K562 (cell line): ENCODE results near the gene CFL1. TPM values are rescaled to one million over a fixed set of nuclear protein-coding genes. Genes with fewer than 3 reads are reported as not detected.

Source experiments
- BCL6 ChIP-seq: fragments of 250-450 bp; sonication (Bioruptor Pico); IDR thresholded peaks from 2 replicates; pipeline ENCODE4 v1.4.0; 2020
- CREM ChIP-seq: IDR thresholded peaks from 2 replicates; pipeline ENCODE4 v1.6.1; 2014; ENCODE audit warnings: antibody characterized with exemption, low read depth
- ETV6 ChIP-seq, 3 experiments: fragments of 150-350 bp in 1 of 3; sonication (generic) in 1 of 3; formaldehyde crosslinking in 1 of 3; IDR thresholded peaks; 2 replicates each; pipeline versions ENCODE4 v1.6.1 to v1.8.0; 2014 to 2022; ENCODE audit warnings: borderline replicate concordance in 2 of 3, low read depth in 2 of 3, antibody characterized with exemption in 1 of 3, low read length in 1 of 3, mild to moderate bottlenecking in 1 of 3, missing genetic modification reagents in 1 of 3
- JUND ChIP-seq, 2 experiments: IDR thresholded peaks; 2 replicates in 1 of 2; 3 replicates in 1 of 2; pipeline ENCODE4 v1.6.1; 2011; ENCODE audit warnings: borderline replicate concordance in 2 of 2, low read depth in 2 of 2, low read length in 2 of 2, improper control_type of control experiment in 1 of 2, missing biosample characterization in 1 of 2, missing genetic modification characterization in 1 of 2, missing genetic modification reagents in 1 of 2
- MAFF ChIP-seq: IDR thresholded peaks from 2 replicates; pipeline ENCODE4 v1.6.1; 2012; ENCODE audit warnings: low read length, improper control_type of control experiment
- MEF2A ChIP-seq: IDR thresholded peaks from 2 replicates; pipeline ENCODE4 v1.6.1; 2011; ENCODE audit warnings: low read depth, mild to moderate bottlenecking, low read length, moderate library complexity; ENCODE audit not compliant: control insufficient read depth
- PPARD ChIP-seq: fragments of 250-450 bp; sonication (Bioruptor Pico); IDR thresholded peaks from 2 replicates; pipeline ENCODE4 v1.8.0; 2022; ENCODE audit warnings: inconsistent platforms, mild to moderate bottlenecking, moderate library complexity
- PYGO2 ChIP-seq: fragments of 450-650 bp; IDR thresholded peaks from 2 replicates; pipeline ENCODE4 v1.6.1; 2016; ENCODE audit warnings: mild to moderate bottlenecking, missing genetic modification characterization, moderate library complexity, missing compliant biosample characterization
- RBM34 ChIP-seq: fragments of 200-400 bp; formaldehyde crosslinking; IDR thresholded peaks from 2 replicates; pipeline ENCODE4 v1.6.1; 2018; ENCODE audit warnings: low read length, borderline replicate concordance; ENCODE audit not compliant: insufficient read depth
- SLC30A9 ChIP-seq: fragments of 250-450 bp; sonication (Bioruptor Pico); IDR thresholded peaks from 2 replicates; pipeline ENCODE4 v1.8.0; 2022; ENCODE audit warnings: mild to moderate bottlenecking, moderate library complexity
- ZBTB1 ChIP-seq: sonication (generic); formaldehyde crosslinking; IDR thresholded peaks from 2 replicates; pipeline ENCODE4 v1.8.1; 2023; ENCODE audit warnings: missing genetic modification reagents, low read depth, mild to moderate bottlenecking, borderline replicate concordance
- ZNF140 ChIP-seq: fragments of 250-450 bp; sonication (Bioruptor Pico); IDR thresholded peaks from 2 replicates; pipeline ENCODE4 v1.8.0; 2021; ENCODE audit warnings: moderate library complexity, mild to moderate bottlenecking, inconsistent platforms
- ZNF143 ChIP-seq: sonication (generic); formaldehyde crosslinking; IDR thresholded peaks from 2 replicates; pipeline ENCODE4 v1.9.0; 2022; ENCODE audit warnings: mild to moderate bottlenecking, missing genetic modification reagents
- ZNF668 ChIP-seq: fragments of 250-450 bp; sonication (Bioruptor Pico); IDR thresholded peaks from 2 replicates; pipeline ENCODE4 v1.8.0; 2022; ENCODE audit warnings: mild to moderate bottlenecking, inconsistent platforms
- ZNF76 ChIP-seq: fragments of 250-450 bp; sonication (Bioruptor Pico); IDR thresholded peaks from 2 replicates; pipeline ENCODE4 v1.4.0; 2020; ENCODE audit warnings: mild to moderate bottlenecking, moderate library complexity, borderline replicate concordance
- polyA plus RNA-seq, 8 experiments: library from polyadenylated mRNA; depleted of rRNA in 4 of 8; stranded (reverse) in 5 of 8; unstranded in 3 of 8; fragments of >200 nt; fragmentation: Nextera tagmentation in 2 of 8; fragmentation: Illumina TruSeq in 1 of 8; extraction: Ambion mirVana in 2 of 8; extraction: Trizol in 1 of 8; gene quantifications; 2 replicates each; pipeline versions ENCODE4 v1.2.1 to v1.2.3, GENCODE V29; 2011 to 2014; ENCODE audit warnings: inconsistent platforms in 1 of 8, missing spikeins in 1 of 8
- total RNA-seq, 7 experiments: library from RNA; depleted of rRNA in 6 of 7; stranded (reverse); fragments of >200 nt in 6 of 7; fragmentation: Illumina TruSeq in 2 of 7; extraction: Trizol in 2 of 7; gene quantifications; 2 replicates each; pipeline versions ENCODE4 v1.2.1 to v1.2.3, GENCODE V29; 2011 to 2021; ENCODE audit warnings: low replicate concordance in 1 of 7
- TF ChIP-seq, protein P1 (sequence below): sonication (generic); formaldehyde crosslinking; IDR thresholded peaks from 2 replicates; pipeline ENCODE4 v1.8.1; 2023; ENCODE audit warnings: mild to moderate bottlenecking, missing genetic modification reagents
- TF ChIP-seq, protein P2 (sequence below), 2 experiments: fragments of 450-650 bp; formaldehyde crosslinking in 1 of 2; IDR thresholded peaks; 2 replicates each; pipeline versions ENCODE4 v1.4.0 to v1.6.1; 2014 to 2020; ENCODE audit warnings: mild to moderate bottlenecking in 2 of 2, borderline replicate concordance in 1 of 2, low read depth in 1 of 2

The CFL1 gene
- total and polyA plus RNA-seq, 9 of the 15 experiments (the other 6 are each of a cell fraction or from before 2014, with no cell fraction given), result 105 to 1,101 (median 859) TPM

DNA sequence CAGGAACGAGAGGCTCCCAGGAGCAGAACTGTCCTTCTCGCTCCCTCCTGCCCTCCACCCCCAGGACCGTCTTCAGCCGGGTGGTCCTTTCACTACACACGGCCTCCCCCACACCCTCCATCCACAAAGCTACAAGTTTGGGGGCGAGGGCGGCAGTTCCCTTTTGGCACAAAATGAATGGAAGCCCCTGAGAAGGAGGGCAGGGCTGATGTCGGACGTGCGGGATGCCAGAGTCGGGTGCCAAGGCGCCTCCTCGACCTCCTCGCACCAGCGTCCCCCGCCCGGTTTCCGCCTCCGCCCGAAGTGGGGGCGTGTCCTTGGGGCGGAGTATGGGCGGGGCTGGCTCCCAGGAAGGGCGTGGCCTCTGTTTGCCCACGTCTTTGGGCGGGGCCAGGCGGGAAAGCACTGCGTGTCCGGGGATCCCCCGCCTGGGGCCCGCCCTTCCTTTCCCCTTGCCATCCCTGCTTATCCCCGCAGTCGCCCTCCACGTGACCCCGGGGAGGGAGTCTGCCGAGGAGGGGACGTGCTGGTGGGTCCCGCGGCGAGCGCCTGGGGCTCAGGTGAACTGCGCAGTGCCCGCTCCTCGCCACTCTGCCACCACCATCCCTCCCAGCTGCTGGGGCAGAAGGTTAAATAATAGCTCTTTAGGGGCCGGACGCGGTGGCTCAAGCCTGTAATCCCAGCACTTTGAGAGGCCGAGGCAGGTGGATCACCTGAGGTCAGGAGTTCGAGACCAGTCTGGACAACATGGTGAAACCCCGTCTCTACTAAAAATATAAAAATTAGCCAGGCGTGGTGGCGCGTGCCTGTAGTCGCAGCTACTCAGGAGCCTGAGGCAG is 15.6 kb upstream of the CFL1 start (continued):
- TF ChIP-seq MEF2A (no peak), RBM34 (no peak), SLC30A9 (no peak), ZNF668 (CRISPR knock-in tag) (no peak), CREM (peak; percentile 78), JUND (IDR thresholded peaks at IDR 0.05; ENCODE audit: borderline replicate concordance, low read depth, low read length) (no peak), JUND (tag; IDR thresholded peaks at IDR 0.05; ENCODE audit: borderline replicate concordance, low read depth, low read length) (no peak), ETV6 (IDR thresholded peaks at IDR 0.05; ENCODE audit: borderline replicate concordance in 1 of 2, low read depth in 2 of 2, low read length in 1 of 2) (no peak), ETV6 (CRISPR knock-in tag; IDR thresholded peaks at IDR 0.05; ENCODE audit: borderline replicate concordance) (no peak), PYGO2 (tag) (no peak), PPARD (CRISPR knock-in tag) (no peak), ZNF76 (no peak), MAFF (no peak), ZNF143 (0 out of 2 replicates have a peak, but pooled peaks have one; percentile 46), ZBTB1 (no peak), ZNF140 (CRISPR knock-in tag) (no peak), BCL6 (CRISPR knock-in tag) (no peak)
- TF ChIP-seq, protein P1, sequence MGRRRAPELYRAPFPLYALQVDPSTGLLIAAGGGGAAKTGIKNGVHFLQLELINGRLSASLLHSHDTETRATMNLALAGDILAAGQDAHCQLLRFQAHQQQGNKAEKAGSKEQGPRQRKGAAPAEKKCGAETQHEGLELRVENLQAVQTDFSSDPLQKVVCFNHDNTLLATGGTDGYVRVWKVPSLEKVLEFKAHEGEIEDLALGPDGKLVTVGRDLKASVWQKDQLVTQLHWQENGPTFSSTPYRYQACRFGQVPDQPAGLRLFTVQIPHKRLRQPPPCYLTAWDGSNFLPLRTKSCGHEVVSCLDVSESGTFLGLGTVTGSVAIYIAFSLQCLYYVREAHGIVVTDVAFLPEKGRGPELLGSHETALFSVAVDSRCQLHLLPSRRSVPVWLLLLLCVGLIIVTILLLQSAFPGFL, result no peak
- TF ChIP-seq, protein P2, sequence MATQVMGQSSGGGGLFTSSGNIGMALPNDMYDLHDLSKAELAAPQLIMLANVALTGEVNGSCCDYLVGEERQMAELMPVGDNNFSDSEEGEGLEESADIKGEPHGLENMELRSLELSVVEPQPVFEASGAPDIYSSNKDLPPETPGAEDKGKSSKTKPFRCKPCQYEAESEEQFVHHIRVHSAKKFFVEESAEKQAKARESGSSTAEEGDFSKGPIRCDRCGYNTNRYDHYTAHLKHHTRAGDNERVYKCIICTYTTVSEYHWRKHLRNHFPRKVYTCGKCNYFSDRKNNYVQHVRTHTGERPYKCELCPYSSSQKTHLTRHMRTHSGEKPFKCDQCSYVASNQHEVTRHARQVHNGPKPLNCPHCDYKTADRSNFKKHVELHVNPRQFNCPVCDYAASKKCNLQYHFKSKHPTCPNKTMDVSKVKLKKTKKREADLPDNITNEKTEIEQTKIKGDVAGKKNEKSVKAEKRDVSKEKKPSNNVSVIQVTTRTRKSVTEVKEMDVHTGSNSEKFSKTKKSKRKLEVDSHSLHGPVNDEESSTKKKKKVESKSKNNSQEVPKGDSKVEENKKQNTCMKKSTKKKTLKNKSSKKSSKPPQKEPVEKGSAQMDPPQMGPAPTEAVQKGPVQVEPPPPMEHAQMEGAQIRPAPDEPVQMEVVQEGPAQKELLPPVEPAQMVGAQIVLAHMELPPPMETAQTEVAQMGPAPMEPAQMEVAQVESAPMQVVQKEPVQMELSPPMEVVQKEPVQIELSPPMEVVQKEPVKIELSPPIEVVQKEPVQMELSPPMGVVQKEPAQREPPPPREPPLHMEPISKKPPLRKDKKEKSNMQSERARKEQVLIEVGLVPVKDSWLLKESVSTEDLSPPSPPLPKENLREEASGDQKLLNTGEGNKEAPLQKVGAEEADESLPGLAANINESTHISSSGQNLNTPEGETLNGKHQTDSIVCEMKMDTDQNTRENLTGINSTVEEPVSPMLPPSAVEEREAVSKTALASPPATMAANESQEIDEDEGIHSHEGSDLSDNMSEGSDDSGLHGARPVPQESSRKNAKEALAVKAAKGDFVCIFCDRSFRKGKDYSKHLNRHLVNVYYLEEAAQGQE (IDR thresholded peaks at IDR 0.05; ENCODE audit: borderline replicate concordance), result peak; percentile 64
- TF ChIP-seq, protein P2 (CRISPR knock-in tag; IDR thresholded peaks at IDR 0.05; ENCODE audit: low read depth), result no peak
